Activated CD8-positive, alpha-beta memory T cell treated with anti-CD3 and anti-CD28 coated beads, Interleukin-2, amount 10 ng/mL, durations not matched to agents 7 days and 5 days (primary cell): Measurements from ENCODE around the gene SUMO2. TPM values are rescaled to one million over a fixed set of nuclear protein-coding genes. Genes with fewer than 3 reads are reported as not detected.

ENCODE experiments used
- ATAC-seq: fragments of 150-1000 bp; cut with Tn5 transposase; one replicate; pipeline ENCODE4 v1.10.0; 2021; ENCODE audit warnings: moderate library complexity
- CTCF ChIA-PET: fragments of 350-600 bp; sonication (Branson Sonifier 250); formaldehyde crosslinking; loops from one replicate; lab custom pipeline; 2021; ENCODE audit warnings: antibody characterized with exemption; lab: Charles Lee
- DNase-seq: peaks from one replicate; pipeline ENCODE4 v3.0.0-alpha.2; 2020
- H3K27ac Mint-ChIP-seq: one replicate; pipeline ENCODE4 v1.8.0; 2021; ENCODE audit warnings: mild to moderate bottlenecking, mixed read lengths
- H3K27me3 Mint-ChIP-seq: one replicate; pipeline ENCODE4 v1.8.0; 2021; ENCODE audit warnings: mixed read lengths
- H3K36me3 Mint-ChIP-seq: one replicate; pipeline ENCODE4 v1.8.0; 2021; ENCODE audit warnings: mild to moderate bottlenecking, mixed read lengths
- H3K4me1 Mint-ChIP-seq: one replicate; pipeline ENCODE4 v1.8.0; 2021; ENCODE audit warnings: mixed read lengths
- H3K4me3 Mint-ChIP-seq: one replicate; pipeline ENCODE4 v1.8.0; 2021; ENCODE audit warnings: mild to moderate bottlenecking, moderate library complexity, mixed read lengths
- H3K9me3 Mint-ChIP-seq: one replicate; pipeline ENCODE4 v1.8.0; 2022; ENCODE audit warnings: low read depth, mixed read lengths
- total RNA-seq, 2 experiments: library from RNA; stranded (reverse); gene quantifications; one replicate each; pipeline ENCODE4 v1.2.3, GENCODE V29; 2021

SUMO2 gene
- total RNA-seq, 2 experiments from 2014 or later: 469 to 639 TPM

- Mint-ChIP-seq H3K4me3 (peak overlapping the region; percentile 95), H3K9me3 (no peaks in the 10 kb centered on the region), H3K36me3 (peaks cover 16% of the 10 kb centered on the region), H3K4me1 (peaks cover 28% of the 10 kb centered on the region), H3K27me3 (no peaks in the 10 kb centered on the region), H3K27ac (peak overlapping the region; percentile 96)
- no peak for ATAC-seq
- no peak for DNase-seq
- CTCF ChIA-PET: interaction anchor here (0.7 to 8.1 kb wide), 17 partner anchors 10 to 244 kb away, joined by 3 to 257 read pairs (median 4); partner anchors contain the start of genes ARMC7, MIF4GD and SLC25A19
Measured at GRCh38 chr17:75205793-75206163, 23.0 kb upstream of the SUMO2 start.

GRCh38 chr17:75205037-75205792, 22.5 kb upstream of the SUMO2 start, which contains the start of gene NUP85:
Gene NUP85 (plus strand): TSS chr17:75205679. CDS start chr17:75205762, 83 bp downstream.
- Mint-ChIP-seq H3K4me3 (peak within 1 kb of the TSS; percentile 95), H3K27ac (peak within 1 kb of the TSS; percentile 96), H3K36me3 (peaks cover 12% of the 10 kb centered on the region), H3K9me3 (no peaks in the 10 kb centered on the region), H3K4me1 (peaks cover 28% of the 10 kb centered on the region), H3K27me3 (no peaks in the 10 kb centered on the region)
- DNase-seq (peak; percentile 93), ATAC-seq (peak; percentile 90)
- CTCF ChIA-PET: interaction anchor here (0.6 to 8.1 kb wide), 19 partner anchors 11 to 244 kb away, joined by 3 to 257 read pairs (median 4); partner anchors contain the start of genes ARMC7, MIF4GD, NT5C and SLC25A19

DNA sequence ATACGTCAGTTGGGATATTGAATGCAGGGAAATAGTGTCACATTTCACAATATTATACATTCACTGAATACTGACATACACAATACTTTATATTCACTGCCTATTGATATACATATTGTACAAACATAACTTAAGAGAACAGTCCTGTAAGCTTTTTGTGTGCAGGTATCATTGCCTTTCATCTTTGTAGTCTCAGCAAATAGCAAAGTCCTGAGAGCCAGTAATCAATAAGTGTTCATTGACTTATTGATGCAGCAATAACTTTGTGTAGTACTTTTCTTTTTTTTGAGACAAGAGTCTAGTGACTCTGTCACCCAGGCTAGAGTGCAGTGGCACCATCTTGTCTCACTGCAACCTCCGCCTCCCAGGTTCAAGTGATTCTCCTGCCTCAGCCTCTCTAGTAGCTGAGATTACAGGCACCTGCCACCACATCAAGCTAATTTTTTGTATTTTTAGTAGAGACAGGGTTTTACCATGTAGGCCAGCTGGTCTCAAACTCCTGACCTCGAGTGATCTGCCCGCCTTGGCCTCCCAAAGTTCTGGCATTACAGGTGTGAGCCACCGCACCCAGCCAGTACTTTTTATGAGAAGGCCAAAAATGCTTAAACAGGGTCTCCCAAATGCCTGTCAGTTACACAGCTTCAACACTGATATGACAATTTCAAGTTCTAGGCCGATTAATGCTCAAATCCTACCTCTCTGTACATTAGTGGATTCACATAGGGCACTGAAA, 17.3 kb upstream of the SUMO2 start:
- ATAC-seq (no peak), DNase-seq (no peak)
- Mint-ChIP-seq H3K9me3 (no peaks in the 10 kb centered on the region), H3K4me1 (peaks cover 11% of the 10 kb centered on the region), H3K27me3 (no peaks in the 10 kb centered on the region), H3K36me3 (no peaks in the 10 kb centered on the region), H3K27ac (no peak overlapping the region), H3K4me3 (no peak overlapping the region)
- CTCF ChIA-PET: interaction anchor here (0.6 to 8.1 kb wide), 10 partner anchors 11 to 239 kb away, joined by 3 to 257 read pairs (median 10); partner anchors contain the start of genes ARMC7 and NT5C

DNA sequence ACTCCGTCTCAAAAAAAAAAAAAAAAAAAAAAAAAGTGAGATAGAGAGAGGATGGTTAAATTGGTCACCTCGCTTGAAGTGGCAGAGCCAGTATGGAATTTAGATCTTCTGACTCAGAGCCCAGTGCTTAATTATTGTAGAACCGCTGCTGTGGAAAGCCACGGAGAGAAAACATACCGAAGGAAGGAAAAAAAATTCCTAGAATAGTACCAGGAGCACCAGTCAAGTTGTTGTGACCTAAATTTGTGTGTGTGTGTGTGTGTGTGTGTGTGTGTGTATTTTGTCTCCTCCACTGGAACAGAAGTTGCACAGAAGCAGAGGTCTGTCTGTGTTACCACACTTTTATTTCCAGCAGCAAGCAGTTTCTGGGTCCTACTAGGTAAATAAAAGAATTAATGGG, 12.1 kb upstream of the SUMO2 start:
- H3K4me3 Mint-ChIP-seq: no peak overlapping the region
- H3K36me3 Mint-ChIP-seq: no peaks in the 10 kb centered on the region
- DNase-seq (no peak), ATAC-seq (no peak)
- no peaks in the 10 kb centered on the region for H3K27me3 Mint-ChIP-seq
- peaks cover 3% of the 10 kb centered on the region for H3K4me1 Mint-ChIP-seq
- no peaks in the 10 kb centered on the region for H3K9me3 Mint-ChIP-seq
- H3K27ac Mint-ChIP-seq: no peak overlapping the region
- CTCF ChIA-PET: no interaction called here

- no peaks in the 10 kb centered on the region for H3K27me3 Mint-ChIP-seq
- no peak overlapping the region for H3K4me3 Mint-ChIP-seq
- CTCF ChIA-PET: interaction anchor here (0.9 to 6.2 kb wide), 6 partner anchors 8 to 77 kb away, joined by 3 to 59 read pairs (median 4); partner anchors contain the start of genes NUP85 and SUMO2
- no peaks in the 10 kb centered on the region for H3K9me3 Mint-ChIP-seq
- no peaks in the 10 kb centered on the region for H3K36me3 Mint-ChIP-seq
- no peak for ATAC-seq
- DNase-seq: no peak
- no peak overlapping the region for H3K27ac Mint-ChIP-seq
- peaks cover 13% of the 10 kb centered on the region for H3K4me1 Mint-ChIP-seq
Measured at GRCh38 chr17:75191584-75191983, 8.8 kb upstream of the SUMO2 start.

DNA sequence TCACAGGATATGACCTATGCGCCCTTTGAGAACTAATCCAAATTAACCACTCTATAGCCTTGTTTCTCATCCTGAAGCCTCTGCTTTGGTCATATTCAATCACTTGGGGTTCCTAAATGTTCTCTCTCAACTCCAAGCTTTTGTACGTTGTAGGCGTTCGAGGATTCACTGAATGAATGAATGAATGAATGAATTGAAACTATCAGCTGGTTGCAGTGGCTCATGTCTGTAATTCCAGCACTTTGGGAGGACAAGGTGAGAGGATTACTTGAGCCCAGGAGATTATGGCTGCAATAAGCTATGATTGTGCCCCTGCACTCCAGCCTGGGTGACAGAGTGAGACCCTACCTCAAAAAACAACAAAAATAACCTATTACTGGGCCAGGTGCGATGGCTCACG, 5.9 kb upstream of the SUMO2 start:
- Mint-ChIP-seq H3K4me3 (no peak overlapping the region), H3K27ac (peak overlapping the region; percentile 94), H3K36me3 (peaks cover 4% of the 10 kb centered on the region)

DNA sequence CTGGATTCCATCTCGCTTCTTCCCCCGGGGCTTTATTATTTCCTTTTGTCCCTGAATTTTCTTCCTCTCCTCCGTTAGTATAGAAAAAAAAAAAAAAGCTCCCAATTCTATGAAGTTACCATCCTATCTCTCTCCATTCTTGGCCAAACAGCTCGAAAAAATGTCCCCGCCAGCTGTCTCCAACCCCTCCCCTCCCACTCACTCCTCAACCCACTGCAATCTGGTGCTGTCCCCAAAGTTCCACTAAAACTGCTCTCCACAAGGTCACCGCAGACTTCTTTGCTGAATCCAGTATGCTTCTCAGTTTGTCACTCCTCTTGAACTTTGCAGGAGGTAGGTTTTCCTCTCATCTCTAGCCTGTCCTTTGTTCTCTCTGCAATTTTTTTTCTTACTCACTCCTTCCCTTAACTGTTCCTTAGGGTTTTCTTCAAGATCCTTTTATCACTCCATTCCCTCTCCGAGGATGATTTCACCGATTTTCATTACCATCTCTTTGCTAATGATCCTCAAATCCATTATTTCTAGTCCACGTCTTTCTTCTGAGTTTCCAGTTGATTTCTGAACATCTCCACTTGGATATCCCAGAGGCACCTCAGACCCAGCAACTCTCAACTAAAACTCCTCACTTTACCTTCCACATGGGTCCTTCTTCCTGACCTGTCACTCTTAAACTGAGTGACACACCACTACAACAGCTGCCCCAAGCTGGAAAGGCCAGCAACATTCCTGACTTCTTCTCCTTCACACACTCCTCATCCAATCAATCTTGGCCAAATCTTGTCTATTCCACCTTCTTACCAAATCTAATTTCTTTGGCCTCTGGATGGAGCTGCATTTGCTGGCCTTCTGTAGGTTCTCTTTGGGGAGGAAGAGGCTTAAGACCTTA, 1.5 kb upstream of the SUMO2 start:
- no peak for DNase-seq
- no peaks in the 10 kb centered on the region for H3K9me3 Mint-ChIP-seq
- peak overlapping the region; percentile 99 for H3K27ac Mint-ChIP-seq
- CTCF ChIA-PET: interaction anchor here (0.6 to 3.0 kb wide), 6 partner anchors 16 to 228 kb away, joined by 3 to 19 read pairs (median 4); partner anchors contain the start of gene NUP85
- peak overlapping the region; percentile 91 for H3K4me3 Mint-ChIP-seq
- H3K36me3 Mint-ChIP-seq: peaks cover 20% of the 10 kb centered on the region
- no peaks in the 10 kb centered on the region for H3K27me3 Mint-ChIP-seq
- ATAC-seq: no peak
- peaks cover 43% of the 10 kb centered on the region for H3K4me1 Mint-ChIP-seq

More for the DNA sequence above, 5.9 kb upstream of the SUMO2 start:
- Mint-ChIP-seq H3K9me3 (no peaks in the 10 kb centered on the region), H3K4me1 (peaks cover 24% of the 10 kb centered on the region), H3K27me3 (no peaks in the 10 kb centered on the region)
- CTCF ChIA-PET: interaction anchor here (0.8 to 6.2 kb wide), 11 partner anchors 13 to 231 kb away, joined by 3 to 59 read pairs (median 4); partner anchors contain the start of genes CDR2L, MIF4GD, NUP85 and SLC25A19
- DNase-seq: no peak
- no peak for ATAC-seq

- H3K27me3 Mint-ChIP-seq: no peaks in the 10 kb centered on the region
- ATAC-seq (no peak), DNase-seq (no peak)
- peak overlapping the region; percentile 92 for H3K27ac Mint-ChIP-seq
- peaks cover 29% of the 10 kb centered on the region for H3K36me3 Mint-ChIP-seq
- no peaks in the 10 kb centered on the region for H3K9me3 Mint-ChIP-seq
- H3K4me1 Mint-ChIP-seq: peaks cover 48% of the 10 kb centered on the region
- CTCF ChIA-PET: interaction anchor here (3.0 kb wide), 1 partner anchor 20 kb away, joined by 19 read pairs; no protein-coding TSS in a partner anchor
- H3K4me3 Mint-ChIP-seq: peak overlapping the region; percentile 91
Measured at GRCh38 chr17:75182319-75182568, 515 bp downstream of the SUMO2 start.

DNA sequence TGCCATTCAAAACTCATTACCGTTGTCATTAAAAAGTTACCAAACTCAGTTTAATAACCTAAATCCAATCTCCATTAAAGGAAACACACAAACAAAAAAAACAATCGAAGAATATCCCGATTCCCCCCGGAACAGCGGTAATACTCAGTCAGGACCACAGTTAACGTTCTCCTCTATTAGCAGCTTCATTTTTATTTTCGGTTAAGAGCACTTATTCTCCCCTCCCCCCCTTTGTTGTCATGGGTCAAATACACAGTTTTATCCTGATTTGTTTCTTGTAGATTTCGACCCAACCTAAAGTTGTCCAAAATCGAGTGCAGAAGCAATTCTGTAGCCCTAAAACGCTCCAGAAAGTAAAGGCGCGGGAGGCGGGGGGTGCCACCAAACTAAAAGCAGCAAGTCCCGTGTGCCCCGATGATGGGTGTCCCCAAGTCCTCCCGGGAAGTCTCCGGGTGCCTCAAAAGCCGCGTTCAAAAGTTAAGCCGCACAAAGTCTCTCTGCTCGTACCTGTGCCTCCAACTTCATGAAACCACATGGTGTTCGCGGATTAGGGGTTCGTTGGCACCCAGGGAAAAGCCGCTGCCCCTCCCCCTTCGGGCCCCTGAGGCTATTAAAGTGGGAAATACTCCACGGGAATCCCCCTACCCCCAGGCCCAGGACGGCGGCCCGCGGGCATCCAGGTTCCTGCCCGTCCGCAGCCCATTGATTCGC, 996 bp downstream of the SUMO2 start:
- no peaks in the 10 kb centered on the region for H3K27me3 Mint-ChIP-seq
- H3K36me3 Mint-ChIP-seq: peaks cover 31% of the 10 kb centered on the region
- H3K4me3 Mint-ChIP-seq: peak overlapping the region; percentile 91
- peaks cover 50% of the 10 kb centered on the region for H3K4me1 Mint-ChIP-seq
- CTCF ChIA-PET: interaction anchor here (0.9 to 18.5 kb wide), 8 partner anchors 8 to 220 kb away, joined by 3 to 217 read pairs (median 6); partner anchors contain the start of gene ARMC7
- H3K9me3 Mint-ChIP-seq: no peaks in the 10 kb centered on the region
- ATAC-seq: peak; percentile 12
- H3K27ac Mint-ChIP-seq: peak overlapping the region; percentile 92
- DNase-seq: peak; percentile 69

GRCh38 chr17:75181110-75181509, 1.6 kb downstream of the SUMO2 start:
- H3K36me3 Mint-ChIP-seq: peaks cover 34% of the 10 kb centered on the region
- CTCF ChIA-PET: interaction anchor here (0.9 to 18.5 kb wide), 7 partner anchors 8 to 220 kb away, joined by 3 to 217 read pairs (median 6); partner anchors contain the start of gene ARMC7
- DNase-seq (no peak), ATAC-seq (no peak)
- H3K4me1 Mint-ChIP-seq: peaks cover 53% of the 10 kb centered on the region
- no peaks in the 10 kb centered on the region for H3K27me3 Mint-ChIP-seq
- H3K9me3 Mint-ChIP-seq: no peaks in the 10 kb centered on the region
- peak overlapping the region; percentile 92 for H3K27ac Mint-ChIP-seq
- H3K4me3 Mint-ChIP-seq: peak overlapping the region; percentile 91

DNA sequence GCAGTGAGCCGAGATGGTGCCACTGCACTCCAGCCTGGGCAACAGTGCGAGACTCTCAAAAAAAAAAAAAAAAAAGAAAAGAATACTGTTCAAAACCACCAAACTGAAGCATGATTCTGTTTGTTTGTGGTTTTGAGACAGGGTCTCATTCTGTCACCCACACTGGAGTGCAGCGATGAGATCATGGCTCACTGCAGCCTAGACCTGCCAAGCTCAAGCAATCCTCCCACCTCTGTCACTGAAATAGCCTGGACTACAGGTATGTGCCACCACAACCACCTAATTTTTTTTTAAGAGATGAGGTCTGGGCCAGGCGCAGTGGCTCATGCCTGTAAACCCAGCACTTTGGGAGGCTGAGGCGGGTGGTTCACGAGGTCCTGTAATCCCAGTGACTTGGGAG, 4.3 kb downstream of the SUMO2 start:
- CTCF ChIA-PET: interaction anchor here (18.5 kb wide), 1 partner anchor 65 kb away, joined by 217 read pairs; the partner anchor contains the start of gene ARMC7
- no peak for DNase-seq
- H3K27ac Mint-ChIP-seq: no peak overlapping the region

DNA sequence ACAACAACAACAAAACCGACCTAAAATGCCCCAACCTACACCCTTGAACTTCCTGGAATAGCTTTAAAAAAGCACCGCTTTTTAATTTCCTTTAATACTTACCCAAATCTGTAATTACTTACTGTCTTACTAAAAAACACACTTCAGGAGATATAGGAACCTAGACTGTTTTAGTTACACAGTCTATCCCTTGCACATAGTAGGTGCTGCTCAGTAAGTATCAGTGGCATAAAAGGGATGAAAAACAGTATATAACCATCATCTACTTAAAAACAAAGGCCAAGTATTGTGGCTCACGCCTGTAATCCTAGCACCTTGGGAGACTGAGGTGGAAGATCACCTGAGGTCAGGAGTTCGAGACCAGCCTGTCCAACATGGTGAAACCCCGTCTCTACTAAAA, 6.1 kb downstream of the SUMO2 start:
- no peak for DNase-seq
- Mint-ChIP-seq H3K9me3 (no peaks in the 10 kb centered on the region), H3K36me3 (peaks cover 60% of the 10 kb centered on the region), H3K27ac (peak overlapping the region; percentile 36), H3K4me3 (no peak overlapping the region), H3K27me3 (no peaks in the 10 kb centered on the region), H3K4me1 (peaks cover 55% of the 10 kb centered on the region)
- no peak for ATAC-seq
- CTCF ChIA-PET: interaction anchor here (1.0 to 18.5 kb wide), 3 partner anchors 22 to 64 kb away, joined by 3 to 217 read pairs (median 4); partner anchors contain the start of gene ARMC7

More for the DNA sequence above, 4.3 kb downstream of the SUMO2 start:
- peaks cover 51% of the 10 kb centered on the region for H3K36me3 Mint-ChIP-seq
- no peaks in the 10 kb centered on the region for H3K27me3 Mint-ChIP-seq
- no peak overlapping the region for H3K4me3 Mint-ChIP-seq
- H3K4me1 Mint-ChIP-seq: peaks cover 50% of the 10 kb centered on the region
- ATAC-seq: no peak
- no peaks in the 10 kb centered on the region for H3K9me3 Mint-ChIP-seq
